HepG2 (cell line): ENCODE results near the gene ATP5MG. TPM values are rescaled to one million over a fixed set of nuclear protein-coding genes. Genes with fewer than 3 reads are reported as not detected.

Source experiments
- HNF4A ChIP-seq: sonication (generic); formaldehyde crosslinking; IDR thresholded peaks from 2 replicates; pipeline ENCODE4 v1.4.0; 2020; ENCODE audit warnings: missing genetic modification reagents
- PAX8 ChIP-seq: sonication (generic); formaldehyde crosslinking; IDR thresholded peaks from 2 replicates; pipeline ENCODE4 v1.8.0; 2022; ENCODE audit warnings: mild to moderate bottlenecking, missing genetic modification reagents, borderline replicate concordance
- PHF8 ChIP-seq: sonication (generic); formaldehyde crosslinking; IDR thresholded peaks from 2 replicates; pipeline ENCODE4 v1.5.0; 2020; ENCODE audit warnings: missing genetic modification reagents
- POLR2G ChIP-seq: fragments of 200-400 bp; formaldehyde crosslinking; IDR thresholded peaks from 2 replicates; pipeline ENCODE4 v1.6.1; 2018; ENCODE audit warnings: mild to moderate bottlenecking, low read depth, low read length, moderate library complexity
- RARG ChIP-seq: sonication (generic); formaldehyde crosslinking; IDR thresholded peaks from 2 replicates; pipeline ENCODE4 v1.4.0; 2020; ENCODE audit warnings: low read depth, mild to moderate bottlenecking, missing genetic modification reagents
- RNF219 ChIP-seq: sonication (generic); formaldehyde crosslinking; IDR thresholded peaks from 2 replicates; pipeline ENCODE4 v1.5.0; 2020; ENCODE audit warnings: mild to moderate bottlenecking, missing genetic modification reagents
- SIX1 ChIP-seq: sonication (generic); formaldehyde crosslinking; IDR thresholded peaks from 2 replicates; pipeline ENCODE4 v1.4.0; 2020; ENCODE audit warnings: missing genetic modification reagents, borderline replicate concordance
- TOE1 ChIP-seq: sonication (generic); formaldehyde crosslinking; IDR thresholded peaks from 2 replicates; pipeline ENCODE4 v1.4.0; 2020; ENCODE audit warnings: mild to moderate bottlenecking, missing genetic modification reagents
- TP53 ChIP-seq: sonication (generic); formaldehyde crosslinking; conservative IDR thresholded peaks from 2 replicates; pipeline ENCODE4 v1.4.0; 2020; ENCODE audit warnings: missing genetic modification reagents
- ZBTB38 ChIP-seq: sonication (generic); formaldehyde crosslinking; IDR thresholded peaks from 2 replicates; pipeline ENCODE4 v1.5.1; 2020; ENCODE audit warnings: mild to moderate bottlenecking, missing genetic modification reagents
- ZBTB4 ChIP-seq: sonication (generic); formaldehyde crosslinking; IDR thresholded peaks from 2 replicates; pipeline ENCODE4 v1.4.0; 2020; ENCODE audit warnings: missing genetic modification reagents, mild to moderate bottlenecking, borderline replicate concordance
- ZNF234 ChIP-seq: sonication (generic); formaldehyde crosslinking; conservative IDR thresholded peaks from 2 replicates; pipeline ENCODE4 v1.5.1; 2020; ENCODE audit warnings: mild to moderate bottlenecking, missing genetic modification reagents
- ZNF275 ChIP-seq: sonication (generic); formaldehyde crosslinking; IDR thresholded peaks from 2 replicates; pipeline ENCODE4 v1.8.0; 2022; ENCODE audit warnings: missing genetic modification reagents, mild to moderate bottlenecking, inconsistent platforms, borderline replicate concordance
- ZNF431 ChIP-seq: sonication (generic); formaldehyde crosslinking; IDR thresholded peaks from 2 replicates; pipeline ENCODE4 v1.9.0; 2022; ENCODE audit warnings: missing genetic modification reagents, low read depth, mild to moderate bottlenecking, borderline replicate concordance
- ZNF468 ChIP-seq: sonication (generic); formaldehyde crosslinking; IDR thresholded peaks from 2 replicates; pipeline ENCODE4 v1.8.0; 2022; ENCODE audit warnings: mild to moderate bottlenecking, moderate library complexity, missing genetic modification reagents
- ZNF557 ChIP-seq: sonication (generic); formaldehyde crosslinking; IDR thresholded peaks from 2 replicates; pipeline ENCODE4 v1.4.0; 2020; ENCODE audit warnings: missing genetic modification reagents
- ZNF891 ChIP-seq: sonication (generic); formaldehyde crosslinking; IDR thresholded peaks from 2 replicates; pipeline ENCODE4 v1.5.0; 2020; ENCODE audit warnings: mild to moderate bottlenecking, missing genetic modification reagents
- ZSCAN9 ChIP-seq: IDR thresholded peaks from 2 replicates; pipeline ENCODE4 v1.6.1; 2016; ENCODE audit warnings: borderline replicate concordance
- polyA plus RNA-seq, 8 experiments: library from polyadenylated mRNA; depleted of rRNA in 3 of 8; stranded (reverse) in 7 of 8; unstranded in 1 of 8; fragments of >200 nt; fragmentation: Illumina TruSeq in 4 of 8; extraction: Trizol in 4 of 8; gene quantifications; 2 replicates each; pipeline versions ENCODE4 v1.2.1 to v1.2.3, GENCODE V29; 2011 to 2016; ENCODE audit warnings: low read depth in 4 of 8, missing spikeins in 1 of 8, mixed read lengths in 1 of 8; ENCODE audit not compliant: insufficient read depth in 1 of 8
- total RNA-seq, 5 experiments: library from RNA; depleted of rRNA; stranded (reverse); fragments of >200 nt; fragmentation: Illumina TruSeq; extraction: Trizol; gene quantifications; 2 replicates each; pipeline ENCODE4 v1.2.3, GENCODE V29; 2016; ENCODE audit warnings: low read depth in 1 of 5
- TF ChIP-seq, protein P1 (sequence below): sonication (generic); formaldehyde crosslinking; IDR thresholded peaks from 2 replicates; pipeline ENCODE4 v1.8.0; 2022; ENCODE audit warnings: missing genetic modification reagents, mild to moderate bottlenecking, borderline replicate concordance

ATP5MG gene
- total and polyA plus RNA-seq, 2 of the 13 experiments (the other 11 are each of a cell fraction or from before 2014, with no cell fraction given) = 260 to 320 TPM

DNA sequence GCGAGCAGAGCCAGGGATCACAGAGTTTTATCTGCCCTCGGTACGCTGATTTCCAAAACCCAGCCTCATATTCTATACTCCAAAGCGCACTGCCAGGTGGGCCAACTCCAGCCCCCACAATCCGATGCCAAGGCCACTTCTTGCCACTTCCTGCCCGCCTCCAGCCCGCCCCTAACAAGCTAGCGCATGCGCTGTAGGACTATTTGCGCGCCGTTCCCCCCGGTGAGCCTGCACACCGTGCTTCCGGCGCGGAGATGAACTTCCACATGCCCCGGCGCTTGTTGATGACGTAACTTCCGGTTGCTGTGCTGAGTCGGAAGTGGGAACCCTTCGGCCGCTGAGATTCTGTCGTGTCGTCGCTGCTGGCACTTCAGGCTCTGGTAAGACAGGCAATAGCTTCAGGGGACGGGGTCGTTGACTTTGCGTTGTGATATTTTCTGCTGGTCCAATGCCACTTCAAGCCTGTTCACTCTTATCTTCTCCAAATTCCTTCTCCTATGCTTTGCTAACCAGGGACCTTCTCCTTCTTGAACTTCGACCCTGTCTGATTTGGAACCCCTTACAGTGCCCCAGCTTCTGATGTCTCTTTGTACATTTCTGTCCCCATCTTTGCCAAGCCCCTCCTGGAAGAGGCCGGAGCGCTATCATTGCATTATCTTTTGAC, 42.0 kb upstream of the ATP5MG start, which contains the start of gene UBE4A (continued):
- TF ChIP-seq POLR2G (peak; percentile 89), ZBTB38 (CRISPR knock-in tag) (peak; percentile 55; the same call in 1 of the 2 replicates), PHF8 (CRISPR knock-in tag) (peak; percentile 87), RARG (CRISPR knock-in tag) (no peak), TOE1 (CRISPR knock-in tag) (no peak), PAX8 (CRISPR knock-in tag) (no peak), ZNF431 (CRISPR knock-in tag) (no peak), ZNF275 (CRISPR knock-in tag) (no peak), HNF4A (CRISPR knock-in tag) (peak; percentile 60; the same call in 1 of the 2 replicates), ZNF557 (CRISPR knock-in tag) (no peak), ZNF891 (CRISPR knock-in tag) (no peak), ZSCAN9 (CRISPR knock-in tag) (no peak), SIX1 (no peak), RNF219 (CRISPR knock-in tag) (no peak), ZNF468 (CRISPR knock-in tag) (0 out of 2 replicates have a peak, but pooled peaks have one; percentile 59), TP53 (CRISPR knock-in tag) (no peak; the same call in 1 of the 2 replicates), ZBTB4 (CRISPR knock-in tag) (peak; percentile 69; the same call in 1 of the 2 replicates), ZNF234 (no peak)
- TF ChIP-seq, protein P1, sequence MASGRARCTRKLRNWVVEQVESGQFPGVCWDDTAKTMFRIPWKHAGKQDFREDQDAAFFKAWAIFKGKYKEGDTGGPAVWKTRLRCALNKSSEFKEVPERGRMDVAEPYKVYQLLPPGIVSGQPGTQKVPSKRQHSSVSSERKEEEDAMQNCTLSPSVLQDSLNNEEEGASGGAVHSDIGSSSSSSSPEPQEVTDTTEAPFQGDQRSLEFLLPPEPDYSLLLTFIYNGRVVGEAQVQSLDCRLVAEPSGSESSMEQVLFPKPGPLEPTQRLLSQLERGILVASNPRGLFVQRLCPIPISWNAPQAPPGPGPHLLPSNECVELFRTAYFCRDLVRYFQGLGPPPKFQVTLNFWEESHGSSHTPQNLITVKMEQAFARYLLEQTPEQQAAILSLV (CRISPR knock-in tag) = no peak; the same call in 1 of the 2 replicates
